ENCODE data around the gene SHB. TPM values are rescaled to one million over a fixed set of nuclear protein-coding genes. Genes with fewer than 3 reads are reported as not detected.

SHB gene
- total RNA-seq, 4 donors from 2014 or later: 18.4 to 27.5 (median 22.0) TPM

GRCh38 chr9:37905131-37905505, 163.9 kb downstream of the SHB start:
- Histone ChIP-seq H3K9me3 (no peaks in the 10 kb centered on the region), H3K27ac (peak overlapping the region in 1 of 3 donors; percentile 94), H3K4me3 (replicated peaks in 1 of 3) (peak overlapping the region in 1 of 3 donors; percentile 94), H3K4me1 (peaks cover 17 to 19% of the 10 kb centered on the region in 2 donors), H3K27me3 (no peaks in the 10 kb centered on the region), H3K36me3 (no peaks in the 10 kb centered on the region)
- TF ChIP-seq CTCF (IDR thresholded peaks at IDR 0.05) (no peak), POLR2A (IDR thresholded peaks at IDR 0.05) (no peak)
- no peak for DNase-seq
- intact Hi-C loops (cut with DNase I): no loop called here
- WGBS, 2 donors: 69 to 79% methylated on average over 10 of the region's 10 CpGs

- Histone ChIP-seq H3K4me3 (replicated peaks in 1 of 3) (peak overlapping the region; percentile 91 to 96 (median 94)), H3K36me3 (peaks cover 0 to under 1% of the 10 kb centered on the region in 2 donors), H3K4me1 (peaks cover 17 to 19% of the 10 kb centered on the region in 2 donors), H3K27ac (peak overlapping the region; percentile 74 to 94 (median 84)), H3K9me3 (no peaks in the 10 kb centered on the region), H3K27me3 (no peaks in the 10 kb centered on the region)
- no peak for TF ChIP-seq POLR2A (IDR thresholded peaks at IDR 0.05)
- TF ChIP-seq CTCF (IDR thresholded peaks at IDR 0.05): peak in 2 of 6 experiments; percentile 4 to 19
- WGBS, 2 donors: 19 to 28% methylated on average over 21 to 35 of the region's 36 CpGs
- intact Hi-C loops (cut with DNase I): loop anchor here (5.0 kb wide), 1 partner anchor 422 kb away; no protein-coding TSS in a partner anchor
- peak in 1 of 2 donors; percentile 25 for DNase-seq
Observed at GRCh38 chr9:37904445-37905130, 164.4 kb downstream of the SHB start.

- Histone ChIP-seq H3K36me3 (peaks cover 7 to 8% of the 10 kb centered on the region in 2 donors), H3K9me3 (no peaks in the 10 kb centered on the region), H3K27me3 (no peaks in the 10 kb centered on the region), H3K4me3 (replicated peaks in 1 of 3) (peak within 1 kb of the TSS; percentile 91 to 96 (median 94)), H3K27ac (peak within 1 kb of the TSS; percentile 74 to 94 (median 84)), H3K4me1 (peaks cover 17 to 19% of the 10 kb centered on the region in 2 donors)
- TF ChIP-seq POLR2A (IDR thresholded peaks at IDR 0.05): peak in 1 of 2 donors; percentile 71
- peak; percentile 55 to 98 (median 90) for TF ChIP-seq CTCF (IDR thresholded peaks at IDR 0.05)
- peak; percentile 90 to 94 for DNase-seq
- 0 to 1% methylated on average over 25 to 26 of the region's 84 CpGs for WGBS, 2 donors
- intact Hi-C loops (cut with DNase I): loop anchor here (5.0 kb wide), 1 partner anchor 422 kb away; no protein-coding TSS in a partner anchor
Observed at GRCh38 chr9:37903647-37904444, 165.2 kb downstream of the SHB start, which contains the start of gene SLC25A51. Gene SLC25A51 (minus strand): TSS chr9:37904127. CDS start chr9:37888550, 15,577 bp downstream.

- no peaks in the 10 kb centered on the region for H3K27me3 ChIP-seq
- peak overlapping the region; percentile 74 to 94 (median 84) for H3K27ac ChIP-seq
- peaks cover 17 to 19% of the 10 kb centered on the region in 2 donors for H3K4me1 ChIP-seq
- H3K4me3 ChIP-seq (replicated peaks in 1 of 3): peak overlapping the region; percentile 91 to 96 (median 94)
- intact Hi-C loops (cut with DNase I): loop anchor here (5.0 kb wide), 1 partner anchor 421 kb away; no protein-coding TSS in a partner anchor
- DNase-seq: no peak
- TF ChIP-seq POLR2A (IDR thresholded peaks at IDR 0.05): no peak
- TF ChIP-seq CTCF (IDR thresholded peaks at IDR 0.05): no peak
- H3K9me3 ChIP-seq: no peaks in the 10 kb centered on the region
- H3K36me3 ChIP-seq: peaks cover 12 to 14% of the 10 kb centered on the region in 2 donors
- WGBS, 2 donors: 8 to 12% methylated on average over 15 to 16 of the region's 17 CpGs
Observed at GRCh38 chr9:37902796-37903646, 166.0 kb downstream of the SHB start.

Data from thyroid gland (tissue), 4 donors.